HG03558 (cell line): Measurements from ENCODE around the gene SNAP29.
"Not testable (repeated sequence)": the region's sequence is repeated elsewhere in the genome, so short reads cannot be mapped to it uniquely, and the experiment has no call there.

Source experiments
- ATAC-seq: cut with Tn5 transposase; IDR thresholded peaks from one replicate; pipeline ENCODE4 v1.9.1; 2021; ENCODE audit warnings: moderate number of reproducible peaks; ENCODE audit not compliant: unreplicated experiment; ENCODE audit errors: extremely low read depth

SNAP29 gene

DNA sequence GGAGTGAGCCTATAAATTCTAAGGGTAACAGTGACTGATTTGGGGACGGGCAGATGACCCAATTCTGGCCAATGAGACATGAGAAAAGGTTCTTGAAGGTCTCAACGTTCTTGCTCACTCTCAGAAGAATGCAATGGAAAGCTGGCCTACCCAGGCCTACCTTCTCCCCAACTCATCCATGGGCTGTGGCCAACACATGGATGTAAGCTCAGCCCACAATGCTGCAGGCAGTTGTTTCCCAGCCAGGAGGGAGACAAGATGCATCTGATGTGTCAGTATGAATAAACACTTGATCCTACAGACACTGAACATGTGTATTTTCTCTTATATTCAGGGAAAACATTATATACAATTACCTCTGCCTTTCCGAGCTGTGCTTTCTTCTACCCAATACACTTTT is 24.6 kb upstream of the SNAP29 start:
- ATAC-seq = no peak

- ATAC-seq = no peak
Observed at GRCh38 chr22:20834725-20835124, 24.1 kb upstream of the SNAP29 start.

DNA sequence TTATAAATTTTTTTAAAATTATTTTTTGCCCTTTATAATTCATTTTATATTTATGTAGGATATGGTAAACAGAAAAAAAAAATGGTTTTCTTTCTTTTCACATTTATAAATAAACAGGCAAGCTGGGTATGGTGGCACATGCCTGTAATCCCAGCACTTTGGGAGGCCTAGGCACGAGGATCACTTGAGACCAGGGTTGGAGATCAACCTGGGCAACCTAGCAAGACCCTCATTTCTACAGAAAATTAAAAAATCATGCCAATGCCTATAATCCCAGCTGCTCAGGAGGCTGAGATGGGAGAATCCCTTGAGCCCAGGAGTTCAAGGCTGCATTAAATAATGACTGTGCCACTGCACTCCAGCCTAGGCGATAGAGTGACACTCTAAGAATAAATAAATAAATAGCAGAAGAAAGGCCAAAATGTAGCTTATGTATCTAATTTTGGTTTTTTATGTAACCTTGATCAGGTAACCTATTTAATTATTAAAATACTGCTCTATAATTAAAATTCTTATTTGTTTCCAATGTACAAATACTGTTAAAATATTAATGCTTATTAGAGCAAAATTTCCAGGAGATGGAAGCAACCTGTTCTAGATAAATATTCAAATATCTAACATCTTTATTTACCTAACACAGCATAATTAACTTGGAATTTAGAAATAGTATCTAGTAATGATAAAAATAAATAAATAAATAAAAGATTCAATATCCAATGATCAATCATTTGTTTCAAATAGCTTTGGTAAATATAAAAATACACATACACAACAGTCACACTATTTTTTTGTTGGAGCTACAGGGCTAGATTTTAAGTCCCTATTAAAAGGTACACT is 21.6 kb upstream of the SNAP29 start:
- no peak for ATAC-seq

DNA sequence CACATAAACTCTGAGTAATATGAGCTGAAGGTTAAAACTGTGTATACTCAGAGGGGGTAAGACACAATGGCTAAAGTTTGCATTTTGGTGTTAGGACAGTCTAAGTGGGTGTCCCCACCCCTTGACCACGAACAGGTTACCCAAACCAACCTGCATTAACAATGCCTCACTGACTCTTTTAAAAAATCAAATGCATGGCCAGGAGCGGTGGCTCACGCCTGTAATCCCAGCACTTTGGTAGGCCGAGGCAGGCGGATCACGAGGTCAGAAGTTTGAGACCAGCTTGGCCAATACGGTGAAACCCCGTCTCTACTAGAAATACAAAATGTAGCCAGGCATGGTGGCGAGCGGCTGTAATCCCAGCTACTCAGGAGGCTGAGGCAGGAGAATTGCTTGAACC is 19.5 kb upstream of the SNAP29 start:
- ATAC-seq = not testable (repeated sequence)

DNA sequence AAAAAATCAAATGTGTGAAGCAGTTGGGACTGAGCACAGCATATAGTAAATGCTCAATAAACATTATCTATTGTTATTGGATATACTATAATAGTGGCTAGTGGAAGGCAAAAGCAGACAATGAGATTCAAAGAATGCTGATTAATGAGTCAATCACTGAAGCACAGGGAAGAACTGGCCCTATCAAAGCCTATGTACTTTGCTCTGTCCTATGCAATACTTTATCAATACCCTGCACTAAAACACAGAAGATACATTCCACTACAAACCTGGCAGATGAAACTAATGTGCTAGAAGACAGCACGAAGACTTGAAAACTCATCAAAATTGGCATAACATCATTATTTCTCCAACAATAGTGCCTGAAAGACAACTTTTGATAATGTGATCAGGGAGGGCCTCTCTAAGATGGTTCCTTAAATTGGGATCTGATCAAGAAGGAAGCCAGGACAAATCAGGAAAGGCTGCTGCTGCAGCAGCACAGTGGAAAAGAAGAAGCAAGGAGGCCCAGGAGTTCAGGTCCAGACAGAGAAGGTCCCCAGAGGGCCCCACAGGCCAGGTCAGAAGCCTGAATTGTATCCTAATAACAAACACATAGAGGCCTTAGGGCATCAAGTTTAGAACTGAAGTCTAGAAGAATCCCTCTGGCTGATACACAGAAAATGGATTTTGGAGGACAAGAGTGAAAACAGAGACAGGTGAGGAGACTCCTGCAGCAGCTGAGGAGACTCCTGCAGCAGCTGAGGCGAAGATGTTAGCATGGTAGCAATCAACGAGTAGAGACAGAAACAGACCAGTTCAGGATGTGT is 18.8 kb upstream of the SNAP29 start:
- ATAC-seq = no peak

DNA sequence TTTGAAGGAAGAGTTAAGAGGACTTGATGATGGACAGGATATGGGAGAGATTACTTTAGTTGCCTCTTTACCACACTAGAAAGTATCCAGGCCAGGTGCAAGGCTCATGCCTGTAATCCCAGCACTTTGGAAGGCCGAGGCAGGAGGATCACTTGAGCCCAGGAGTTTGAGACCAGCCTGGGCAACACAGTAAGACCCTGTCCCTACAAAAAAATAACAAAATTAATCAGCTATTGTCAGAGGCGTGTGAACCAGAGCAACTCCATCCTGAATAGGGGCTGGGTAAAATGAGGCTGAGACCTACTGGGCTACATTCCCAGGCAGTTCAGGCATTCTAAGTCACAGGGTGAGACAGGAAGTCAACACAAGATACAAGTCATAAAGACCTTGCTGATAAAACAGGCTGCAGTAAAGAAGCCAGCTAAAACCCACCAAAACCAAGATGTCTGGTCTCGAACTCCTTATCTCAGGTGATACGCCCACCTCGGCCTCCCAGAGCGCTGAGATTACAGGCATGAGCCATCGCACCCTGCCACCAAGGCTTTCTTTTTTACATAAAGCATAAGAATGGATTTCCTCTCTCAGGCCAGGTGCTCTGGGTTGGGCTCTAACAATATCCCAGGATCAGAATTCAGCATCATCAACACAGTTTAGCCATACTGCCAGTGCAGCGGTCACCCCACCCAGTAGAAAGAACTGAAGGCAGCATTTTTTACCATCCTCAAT is 18.0 kb upstream of the SNAP29 start:
- no peak for ATAC-seq

GRCh38 chr22:20843501-20843900 is 15.3 kb upstream of the SNAP29 start:
- ATAC-seq = no peak

GRCh38 chr22:20844055-20845037 is 14.5 kb upstream of the SNAP29 start:
- ATAC-seq = no peak

DNA sequence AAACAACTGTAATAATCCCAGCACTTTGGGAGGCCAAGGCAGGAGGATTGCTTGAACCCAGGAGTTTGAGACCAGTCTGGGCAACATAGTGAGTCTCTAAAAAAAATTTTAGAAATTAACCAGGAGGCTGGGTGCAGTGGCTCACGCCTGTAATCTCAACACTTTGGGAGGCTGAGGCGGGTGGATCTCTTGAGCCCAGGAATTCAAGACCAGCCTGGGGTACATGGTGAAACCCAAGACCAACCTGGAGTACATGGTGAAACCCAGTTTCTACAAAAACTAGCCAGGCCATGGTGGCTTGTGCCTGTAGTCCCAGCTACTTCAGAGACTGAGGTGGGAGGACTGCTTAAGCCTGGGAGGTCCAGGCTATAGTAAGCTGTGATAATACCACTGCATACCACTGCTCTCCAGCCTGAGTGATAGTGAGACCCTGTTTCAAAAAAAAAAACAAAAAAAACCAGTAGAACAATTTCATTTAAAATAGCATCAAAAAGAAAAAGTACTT is 11.4 kb upstream of the SNAP29 start:
- no peak for ATAC-seq

DNA sequence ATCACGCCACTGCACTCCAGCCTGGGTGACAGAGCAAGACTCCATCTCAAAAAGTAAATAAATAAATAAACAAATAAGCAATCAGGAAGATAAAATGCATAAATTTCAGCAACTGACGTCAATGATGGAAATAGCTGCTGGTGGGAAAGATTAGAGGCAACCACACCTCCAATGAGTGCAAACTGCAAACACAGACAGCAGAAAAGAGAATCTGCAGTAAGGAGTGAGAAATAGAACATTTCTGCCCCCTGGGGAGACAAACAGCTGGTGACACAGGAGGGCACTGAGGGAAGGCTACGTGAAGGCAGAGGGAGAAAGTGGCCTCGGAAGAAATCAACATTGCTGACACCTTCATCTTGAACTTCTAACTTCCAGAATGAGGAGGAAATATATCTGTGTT is 6.7 kb upstream of the SNAP29 start:
- no peak for ATAC-seq

DNA sequence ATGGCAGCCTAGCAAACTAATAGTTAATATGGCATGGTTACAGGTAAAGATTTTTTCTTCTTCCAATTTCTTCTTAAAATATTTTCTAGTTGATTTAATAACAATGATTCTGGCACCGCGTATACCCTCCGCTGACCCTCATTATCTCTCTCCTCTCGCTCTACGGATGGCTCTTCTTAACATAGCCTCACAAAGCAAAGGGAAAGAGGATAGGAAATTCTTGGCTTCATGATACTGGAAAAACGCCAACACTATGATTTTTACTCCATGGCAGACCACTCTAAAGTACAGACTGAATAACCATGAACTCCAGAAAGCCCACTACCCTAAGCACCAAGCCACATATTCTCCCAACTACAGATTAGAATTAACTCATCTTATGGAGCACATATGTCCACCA is 6.3 kb upstream of the SNAP29 start:
- no peak for ATAC-seq

GRCh38 chr22:20853236-20853660 is 5.6 kb upstream of the SNAP29 start:
- ATAC-seq = no peak

GRCh38 chr22:20857247-20857643 is 1.6 kb upstream of the SNAP29 start:
- no peak for ATAC-seq

- ATAC-seq = peak; percentile 23
Observed at GRCh38 chr22:20857838-20858614, 781 bp upstream of the SNAP29 start.

GRCh38 chr22:20859615-20860014 is 808 bp downstream of the SNAP29 start:
- ATAC-seq = no peak

GRCh38 chr22:20862540-20862939 is 3.7 kb downstream of the SNAP29 start:
- ATAC-seq = no peak

- no peak for ATAC-seq
Observed at GRCh38 chr22:20863366-20863765, 4.6 kb downstream of the SNAP29 start.

- ATAC-seq = no peak
Observed at GRCh38 chr22:20864186-20864908, 5.5 kb downstream of the SNAP29 start.
